HepG2 (cell line): Measurements from ENCODE around the gene MRPL38. TPM values are rescaled to one million over a fixed set of nuclear protein-coding genes. Genes with fewer than 3 reads are reported as not detected.
A peak's percentile ranks its signal among the peaks of the same experiment; 100 is the strongest.

Experiments
- IKZF1 ChIP-seq: fragments of 450-650 bp; IDR thresholded peaks from 2 replicates; pipeline ENCODE4 v1.7.1; 2016
- KDM5B ChIP-seq: sonication (generic); formaldehyde crosslinking; IDR thresholded peaks from 2 replicates; pipeline ENCODE4 v1.4.0; 2020; ENCODE audit warnings: missing genetic modification reagents, mild to moderate bottlenecking, borderline replicate concordance
- NFIC ChIP-seq: IDR thresholded peaks from 2 replicates; pipeline ENCODE4 v1.6.1; 2012; ENCODE audit warnings: mild to moderate bottlenecking, low read length, inconsistent platforms
- ONECUT2 ChIP-seq: sonication (generic); formaldehyde crosslinking; IDR thresholded peaks from 2 replicates; pipeline ENCODE4 v1.4.0; 2020; ENCODE audit warnings: missing genetic modification reagents
- POLR2AphosphoS5 ChIP-seq: IDR thresholded peaks from 2 replicates; pipeline ENCODE4 v1.6.1; 2012; ENCODE audit warnings: low read depth, low read length
- RXRB ChIP-seq: IDR thresholded peaks from 2 replicates; pipeline ENCODE4 v1.6.1; 2016; ENCODE audit warnings: borderline replicate concordance, missing genetic modification reagents, missing compliant biosample characterization
- SMAD3 ChIP-seq: sonication (generic); formaldehyde crosslinking; IDR thresholded peaks from 2 replicates; pipeline ENCODE4 v1.4.0; 2020; ENCODE audit warnings: missing genetic modification reagents
- SRSF9 ChIP-seq: fragments of 200-400 bp; formaldehyde crosslinking; IDR thresholded peaks from 2 replicates; pipeline ENCODE4 v1.6.1; 2018; ENCODE audit warnings: borderline replicate concordance, mild to moderate bottlenecking, low read depth, low read length; ENCODE audit not compliant: insufficient read depth, poor library complexity, severe bottlenecking
- TGIF2 ChIP-seq: IDR thresholded peaks from 2 replicates; pipeline ENCODE4 v1.6.1; 2016; ENCODE audit warnings: control low read depth, missing compliant biosample characterization
- ZFP36L1 ChIP-seq: sonication (generic); formaldehyde crosslinking; IDR thresholded peaks from 2 replicates; pipeline ENCODE4 v1.8.0; 2022; ENCODE audit warnings: mild to moderate bottlenecking, missing genetic modification reagents, moderate library complexity
- ZMYM3 ChIP-seq: sonication (generic); formaldehyde crosslinking; IDR thresholded peaks from 2 replicates; pipeline ENCODE4 v1.5.1; 2020; ENCODE audit warnings: mild to moderate bottlenecking, missing genetic modification reagents
- ZNF468 ChIP-seq: sonication (generic); formaldehyde crosslinking; IDR thresholded peaks from 2 replicates; pipeline ENCODE4 v1.8.0; 2022; ENCODE audit warnings: mild to moderate bottlenecking, moderate library complexity, missing genetic modification reagents
- ZZZ3 ChIP-seq: sonication (generic); formaldehyde crosslinking; IDR thresholded peaks from 2 replicates; pipeline ENCODE4 v1.4.0; 2020; ENCODE audit warnings: missing genetic modification reagents, mild to moderate bottlenecking, borderline replicate concordance
- polyA plus RNA-seq, 8 experiments: library from polyadenylated mRNA; depleted of rRNA in 3 of 8; stranded (reverse) in 7 of 8; unstranded in 1 of 8; fragments of >200 nt; fragmentation: Illumina TruSeq in 4 of 8; extraction: Trizol in 4 of 8; gene quantifications; 2 replicates each; pipeline versions ENCODE4 v1.2.1 to v1.2.3, GENCODE V29; 2011 to 2016; ENCODE audit warnings: low read depth in 4 of 8, missing spikeins in 1 of 8, mixed read lengths in 1 of 8; ENCODE audit not compliant: insufficient read depth in 1 of 8
- total RNA-seq, 5 experiments: library from RNA; depleted of rRNA; stranded (reverse); fragments of >200 nt; fragmentation: Illumina TruSeq; extraction: Trizol; gene quantifications; 2 replicates each; pipeline ENCODE4 v1.2.3, GENCODE V29; 2016; ENCODE audit warnings: low read depth in 1 of 5
- TF ChIP-seq, protein P1 (sequence below): sonication (generic); formaldehyde crosslinking; IDR thresholded peaks from 2 replicates; pipeline ENCODE4 v1.8.0; 2022; ENCODE audit warnings: missing genetic modification reagents, mild to moderate bottlenecking, borderline replicate concordance
- TF ChIP-seq, protein P2 (sequence below): IDR thresholded peaks from 2 replicates; pipeline ENCODE4 v1.6.1; 2016; ENCODE audit warnings: low read depth, missing genetic modification reagents, missing compliant biosample characterization
- TF ChIP-seq, protein P3 (sequence below): sonication (generic); formaldehyde crosslinking; IDR thresholded peaks from 2 replicates; pipeline ENCODE4 v1.9.0; 2021; ENCODE audit warnings: missing genetic modification reagents, borderline replicate concordance
- TF ChIP-seq, protein P4 (sequence below): sonication (generic); formaldehyde crosslinking; IDR thresholded peaks from 2 replicates; pipeline ENCODE4 v1.4.0; 2020; ENCODE audit warnings: mild to moderate bottlenecking, missing genetic modification reagents

Gene MRPL38
- total and polyA plus RNA-seq, 2 of the 13 experiments (the other 11 are each of a cell fraction or from before 2014, with no cell fraction given) = 83.7 to 125 TPM

DNA sequence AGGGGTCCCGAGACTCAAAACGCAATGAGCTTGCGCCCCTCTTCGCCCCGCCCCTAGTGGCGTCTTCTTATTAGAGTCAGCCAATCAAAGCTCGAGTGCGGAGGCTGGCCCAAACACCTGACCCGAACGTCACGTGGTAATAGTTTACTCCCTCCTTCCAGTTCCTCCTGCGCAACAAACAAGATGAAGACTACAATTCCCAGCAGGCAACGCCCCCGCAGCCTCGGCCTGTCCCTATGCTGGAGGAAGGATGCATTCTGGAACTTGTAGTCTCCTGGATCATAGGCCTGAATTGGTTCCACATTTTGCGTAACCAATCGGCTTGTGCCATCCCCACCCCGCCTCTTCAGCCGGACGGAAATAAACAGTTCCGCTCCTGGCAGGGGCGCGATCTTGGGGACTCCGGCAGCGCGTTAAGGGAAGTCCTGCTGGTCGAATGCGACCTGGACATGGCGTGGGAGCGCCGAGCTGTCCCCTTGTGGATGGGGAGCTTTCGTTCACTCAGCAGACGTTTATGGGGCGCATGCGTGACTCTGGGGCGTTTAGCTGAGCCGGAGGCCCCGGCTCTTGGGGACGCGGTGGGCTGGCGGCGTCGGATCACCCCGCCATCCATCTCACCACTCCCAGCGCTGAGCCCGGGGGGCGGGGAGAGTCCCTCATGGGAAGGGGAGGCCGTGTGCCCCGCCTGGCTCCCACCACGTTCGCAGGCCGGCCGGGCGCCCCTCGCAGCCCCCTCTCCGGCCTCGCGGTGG is 49.2 kb downstream of the MRPL38 start, which contains the start of gene WBP2 (continued):
- TF ChIP-seq ZFP36L1 (CRISPR knock-in tag) (0 out of 2 replicates have a peak, but pooled peaks have one; percentile 55), ZZZ3 (CRISPR knock-in tag) (peak; percentile 58; the same call in 1 of the 2 replicates), SMAD3 (CRISPR knock-in tag) (peak; percentile 80; the same call in 1 of the 2 replicates), SRSF9 (no peak), ZMYM3 (CRISPR knock-in tag) (no peak), POLR2AphosphoS5 (peak; percentile 94), NFIC (no peak), ONECUT2 (CRISPR knock-in tag) (no peak), KDM5B (CRISPR knock-in tag) (peak; percentile 86; the same call in 1 of the 2 replicates), ZNF468 (CRISPR knock-in tag) (no peak), RXRB (CRISPR knock-in tag) (peak; percentile 61; the same call in 1 of the 2 replicates), TGIF2 (CRISPR knock-in tag) (peak; percentile 83), IKZF1 (no peak)
- TF ChIP-seq, protein P1, sequence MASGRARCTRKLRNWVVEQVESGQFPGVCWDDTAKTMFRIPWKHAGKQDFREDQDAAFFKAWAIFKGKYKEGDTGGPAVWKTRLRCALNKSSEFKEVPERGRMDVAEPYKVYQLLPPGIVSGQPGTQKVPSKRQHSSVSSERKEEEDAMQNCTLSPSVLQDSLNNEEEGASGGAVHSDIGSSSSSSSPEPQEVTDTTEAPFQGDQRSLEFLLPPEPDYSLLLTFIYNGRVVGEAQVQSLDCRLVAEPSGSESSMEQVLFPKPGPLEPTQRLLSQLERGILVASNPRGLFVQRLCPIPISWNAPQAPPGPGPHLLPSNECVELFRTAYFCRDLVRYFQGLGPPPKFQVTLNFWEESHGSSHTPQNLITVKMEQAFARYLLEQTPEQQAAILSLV (CRISPR knock-in tag) = peak; percentile 47
- TF ChIP-seq, protein P2, sequence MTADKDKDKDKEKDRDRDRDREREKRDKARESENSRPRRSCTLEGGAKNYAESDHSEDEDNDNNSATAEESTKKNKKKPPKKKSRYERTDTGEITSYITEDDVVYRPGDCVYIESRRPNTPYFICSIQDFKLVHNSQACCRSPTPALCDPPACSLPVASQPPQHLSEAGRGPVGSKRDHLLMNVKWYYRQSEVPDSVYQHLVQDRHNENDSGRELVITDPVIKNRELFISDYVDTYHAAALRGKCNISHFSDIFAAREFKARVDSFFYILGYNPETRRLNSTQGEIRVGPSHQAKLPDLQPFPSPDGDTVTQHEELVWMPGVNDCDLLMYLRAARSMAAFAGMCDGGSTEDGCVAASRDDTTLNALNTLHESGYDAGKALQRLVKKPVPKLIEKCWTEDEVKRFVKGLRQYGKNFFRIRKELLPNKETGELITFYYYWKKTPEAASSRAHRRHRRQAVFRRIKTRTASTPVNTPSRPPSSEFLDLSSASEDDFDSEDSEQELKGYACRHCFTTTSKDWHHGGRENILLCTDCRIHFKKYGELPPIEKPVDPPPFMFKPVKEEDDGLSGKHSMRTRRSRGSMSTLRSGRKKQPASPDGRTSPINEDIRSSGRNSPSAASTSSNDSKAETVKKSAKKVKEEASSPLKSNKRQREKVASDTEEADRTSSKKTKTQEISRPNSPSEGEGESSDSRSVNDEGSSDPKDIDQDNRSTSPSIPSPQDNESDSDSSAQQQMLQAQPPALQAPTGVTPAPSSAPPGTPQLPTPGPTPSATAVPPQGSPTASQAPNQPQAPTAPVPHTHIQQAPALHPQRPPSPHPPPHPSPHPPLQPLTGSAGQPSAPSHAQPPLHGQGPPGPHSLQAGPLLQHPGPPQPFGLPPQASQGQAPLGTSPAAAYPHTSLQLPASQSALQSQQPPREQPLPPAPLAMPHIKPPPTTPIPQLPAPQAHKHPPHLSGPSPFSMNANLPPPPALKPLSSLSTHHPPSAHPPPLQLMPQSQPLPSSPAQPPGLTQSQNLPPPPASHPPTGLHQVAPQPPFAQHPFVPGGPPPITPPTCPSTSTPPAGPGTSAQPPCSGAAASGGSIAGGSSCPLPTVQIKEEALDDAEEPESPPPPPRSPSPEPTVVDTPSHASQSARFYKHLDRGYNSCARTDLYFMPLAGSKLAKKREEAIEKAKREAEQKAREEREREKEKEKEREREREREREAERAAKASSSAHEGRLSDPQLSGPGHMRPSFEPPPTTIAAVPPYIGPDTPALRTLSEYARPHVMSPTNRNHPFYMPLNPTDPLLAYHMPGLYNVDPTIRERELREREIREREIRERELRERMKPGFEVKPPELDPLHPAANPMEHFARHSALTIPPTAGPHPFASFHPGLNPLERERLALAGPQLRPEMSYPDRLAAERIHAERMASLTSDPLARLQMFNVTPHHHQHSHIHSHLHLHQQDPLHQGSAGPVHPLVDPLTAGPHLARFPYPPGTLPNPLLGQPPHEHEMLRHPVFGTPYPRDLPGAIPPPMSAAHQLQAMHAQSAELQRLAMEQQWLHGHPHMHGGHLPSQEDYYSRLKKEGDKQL (CRISPR knock-in tag) = no peak
- TF ChIP-seq, protein P3, sequence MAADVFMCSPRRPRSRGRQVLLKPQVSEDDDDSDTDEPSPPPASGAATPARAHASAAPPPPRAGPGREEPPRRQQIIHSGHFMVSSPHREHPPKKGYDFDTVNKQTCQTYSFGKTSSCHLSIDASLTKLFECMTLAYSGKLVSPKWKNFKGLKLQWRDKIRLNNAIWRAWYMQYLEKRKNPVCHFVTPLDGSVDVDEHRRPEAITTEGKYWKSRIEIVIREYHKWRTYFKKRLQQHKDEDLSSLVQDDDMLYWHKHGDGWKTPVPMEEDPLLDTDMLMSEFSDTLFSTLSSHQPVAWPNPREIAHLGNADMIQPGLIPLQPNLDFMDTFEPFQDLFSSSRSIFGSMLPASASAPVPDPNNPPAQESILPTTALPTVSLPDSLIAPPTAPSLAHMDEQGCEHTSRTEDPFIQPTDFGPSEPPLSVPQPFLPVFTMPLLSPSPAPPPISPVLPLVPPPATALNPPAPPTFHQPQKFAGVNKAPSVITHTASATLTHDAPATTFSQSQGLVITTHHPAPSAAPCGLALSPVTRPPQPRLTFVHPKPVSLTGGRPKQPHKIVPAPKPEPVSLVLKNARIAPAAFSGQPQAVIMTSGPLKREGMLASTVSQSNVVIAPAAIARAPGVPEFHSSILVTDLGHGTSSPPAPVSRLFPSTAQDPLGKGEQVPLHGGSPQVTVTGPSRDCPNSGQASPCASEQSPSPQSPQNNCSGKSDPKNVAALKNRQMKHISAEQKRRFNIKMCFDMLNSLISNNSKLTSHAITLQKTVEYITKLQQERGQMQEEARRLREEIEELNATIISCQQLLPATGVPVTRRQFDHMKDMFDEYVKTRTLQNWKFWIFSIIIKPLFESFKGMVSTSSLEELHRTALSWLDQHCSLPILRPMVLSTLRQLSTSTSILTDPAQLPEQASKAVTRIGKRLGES (CRISPR knock-in tag) = no peak
- TF ChIP-seq, protein P4, sequence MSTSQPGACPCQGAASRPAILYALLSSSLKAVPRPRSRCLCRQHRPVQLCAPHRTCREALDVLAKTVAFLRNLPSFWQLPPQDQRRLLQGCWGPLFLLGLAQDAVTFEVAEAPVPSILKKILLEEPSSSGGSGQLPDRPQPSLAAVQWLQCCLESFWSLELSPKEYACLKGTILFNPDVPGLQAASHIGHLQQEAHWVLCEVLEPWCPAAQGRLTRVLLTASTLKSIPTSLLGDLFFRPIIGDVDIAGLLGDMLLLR (CRISPR knock-in tag) = peak; percentile 83
